Activated CD4-positive, CD25-positive, alpha-beta regulatory T cell treated with anti-CD3 and anti-CD28 coated beads, Interleukin-2, amount 50 U/mL, for 24 hours (primary cell): ENCODE measurements around the gene AP1M2.
A peak's percentile ranks its signal among the peaks of the same experiment; 100 is the strongest.
"Not testable (repeated sequence)": the region's sequence is repeated elsewhere in the genome, so short reads cannot be mapped to it uniquely, and the experiment has no call there.

ENCODE experiments used
- ATAC-seq, 2 donors: fragments of 150-1000 bp; cut with Tn5 transposase; one replicate each; pipeline ENCODE4 v1.10.0; 2021; ENCODE audit warnings: mild to moderate bottlenecking in 1 of 2, moderate library complexity in 1 of 2

The AP1M2 gene

GRCh38 chr19:10600149-10600548 is 13.0 kb upstream of the AP1M2 start:
- no peak for ATAC-seq

DNA sequence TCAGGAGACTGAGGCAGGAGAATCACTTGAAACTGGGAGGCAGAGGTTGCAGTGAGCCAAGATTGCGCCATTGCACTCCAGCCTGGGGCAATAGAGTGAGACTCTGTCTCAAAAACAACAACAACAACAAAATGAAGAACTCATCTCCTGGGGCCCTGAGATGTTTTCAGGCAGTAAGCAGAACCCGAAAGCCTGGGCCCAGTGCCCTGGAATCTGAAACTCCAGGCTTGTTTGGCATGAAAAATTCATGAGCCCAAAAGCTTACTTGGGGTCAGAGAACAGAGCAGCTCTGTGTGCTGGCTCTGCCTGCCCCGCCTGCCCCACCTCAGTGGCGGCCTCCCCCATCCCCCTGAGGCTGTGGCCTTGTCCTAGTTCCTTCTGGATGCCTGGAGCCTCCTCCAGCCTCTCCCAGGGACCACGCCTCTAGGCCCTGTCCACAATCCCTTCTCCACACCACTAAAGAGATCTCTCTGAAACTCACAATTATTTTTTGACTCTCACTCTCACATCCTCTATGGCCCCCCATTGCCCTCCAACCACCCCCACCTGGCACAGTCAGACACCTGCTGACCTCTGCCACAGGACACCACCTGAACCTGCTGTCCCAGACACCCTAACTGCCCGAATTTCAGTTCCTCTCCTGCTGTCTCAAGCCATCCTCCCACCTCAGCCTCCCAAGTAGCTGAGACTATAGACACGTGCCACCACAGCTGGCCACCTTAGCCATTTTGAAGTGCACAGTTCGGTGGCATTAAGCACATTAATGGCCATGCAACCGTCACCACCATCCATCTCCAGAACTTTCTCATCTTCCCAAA is 6.9 kb upstream of the AP1M2 start:
- ATAC-seq: no peak

DNA sequence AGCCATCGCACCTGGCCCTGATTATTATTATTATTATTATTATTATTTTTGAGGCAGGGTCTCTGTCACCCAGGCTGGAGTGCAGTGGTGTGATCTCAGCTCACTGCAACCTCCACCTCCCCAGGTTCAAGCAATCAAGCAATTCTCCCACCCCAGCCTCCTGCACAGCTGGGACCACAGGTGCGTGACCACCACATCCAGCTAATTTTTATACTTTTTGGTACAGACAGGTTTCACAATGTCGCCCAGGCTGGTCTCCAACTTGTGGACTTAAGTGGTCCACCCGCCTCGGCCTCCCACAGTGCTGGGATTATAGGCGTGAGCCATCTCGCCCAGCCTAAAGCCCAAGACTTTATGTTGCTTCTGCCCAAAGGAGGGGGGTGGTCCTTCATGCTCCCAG is 6.0 kb upstream of the AP1M2 start:
- no peak for ATAC-seq

DNA sequence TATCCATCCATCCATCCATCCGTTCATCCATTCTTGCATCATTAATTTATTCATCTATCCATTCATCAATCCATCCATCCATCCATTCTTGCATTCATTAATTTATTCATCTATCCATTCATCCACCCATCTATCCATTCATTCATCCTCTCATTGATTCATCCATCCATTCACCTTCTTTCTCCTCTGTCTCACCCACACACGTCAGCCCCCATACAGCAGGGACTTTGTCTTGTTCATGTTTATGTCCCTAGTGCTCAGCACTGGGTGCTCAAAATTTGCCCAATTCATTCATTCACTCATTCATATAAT is 683 bp upstream of the AP1M2 start:
- no peak for ATAC-seq

- ATAC-seq: no peak
Observed at GRCh38 chr19:10586396-10586795, 716 bp downstream of the AP1M2 start.

- no peak for ATAC-seq
Observed at GRCh38 chr19:10583036-10583776, 3.9 kb downstream of the AP1M2 start.

DNA sequence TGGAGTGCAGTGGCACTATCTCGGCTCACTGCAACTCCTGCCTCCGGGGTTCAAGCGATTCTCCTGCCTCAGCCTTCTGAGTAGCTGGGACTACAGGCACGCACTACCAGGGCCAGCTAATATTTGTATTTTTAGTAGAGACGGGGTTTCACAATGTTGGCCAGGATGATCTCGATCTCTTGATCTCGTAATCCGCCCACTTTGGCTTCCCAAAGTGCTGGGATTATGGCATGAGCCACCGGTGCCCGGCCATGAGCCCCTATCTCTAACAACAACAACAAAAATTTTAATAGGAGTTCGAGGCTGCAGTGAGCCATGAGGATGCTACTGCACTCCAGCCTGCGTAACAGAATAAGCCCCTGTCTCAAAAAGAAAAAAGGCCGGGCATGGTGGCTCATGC is 5.0 kb downstream of the AP1M2 start:
- no peak for ATAC-seq

DNA sequence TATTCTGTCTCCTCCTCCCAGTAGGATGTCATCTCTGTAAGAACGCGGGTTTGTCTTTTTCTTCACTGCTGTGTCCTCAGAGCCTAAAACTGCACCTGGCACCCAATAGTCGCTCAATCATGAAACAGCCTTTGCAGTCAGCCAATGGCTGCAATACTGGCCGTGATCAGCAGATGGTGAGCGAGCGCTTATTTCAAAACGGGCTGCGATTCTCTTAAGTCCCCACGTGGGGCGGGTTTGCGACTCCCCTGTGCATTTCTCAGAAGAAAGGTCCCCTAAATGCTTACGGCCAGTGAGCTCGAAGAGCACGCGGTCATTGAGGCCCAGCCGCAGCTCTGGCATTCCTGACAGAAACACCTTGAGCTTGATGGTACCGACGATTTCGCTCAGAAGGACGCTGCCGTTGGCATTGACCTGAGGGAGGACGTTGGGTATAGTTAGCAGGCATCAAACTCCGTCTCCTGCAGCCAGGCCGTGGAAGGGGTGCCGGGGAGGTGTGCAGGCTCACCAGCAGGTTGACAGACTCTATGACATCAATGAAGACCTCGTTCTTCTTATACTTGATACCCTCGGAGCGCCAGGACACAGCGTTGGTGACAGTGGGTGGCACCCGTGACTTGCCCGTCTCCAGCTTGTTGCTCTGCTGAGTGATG is 6.0 kb downstream of the AP1M2 start:
- peak; percentile 90 to 93 for ATAC-seq

- no peak for ATAC-seq
Observed at GRCh38 chr19:10577951-10578350, 9.2 kb downstream of the AP1M2 start.

DNA sequence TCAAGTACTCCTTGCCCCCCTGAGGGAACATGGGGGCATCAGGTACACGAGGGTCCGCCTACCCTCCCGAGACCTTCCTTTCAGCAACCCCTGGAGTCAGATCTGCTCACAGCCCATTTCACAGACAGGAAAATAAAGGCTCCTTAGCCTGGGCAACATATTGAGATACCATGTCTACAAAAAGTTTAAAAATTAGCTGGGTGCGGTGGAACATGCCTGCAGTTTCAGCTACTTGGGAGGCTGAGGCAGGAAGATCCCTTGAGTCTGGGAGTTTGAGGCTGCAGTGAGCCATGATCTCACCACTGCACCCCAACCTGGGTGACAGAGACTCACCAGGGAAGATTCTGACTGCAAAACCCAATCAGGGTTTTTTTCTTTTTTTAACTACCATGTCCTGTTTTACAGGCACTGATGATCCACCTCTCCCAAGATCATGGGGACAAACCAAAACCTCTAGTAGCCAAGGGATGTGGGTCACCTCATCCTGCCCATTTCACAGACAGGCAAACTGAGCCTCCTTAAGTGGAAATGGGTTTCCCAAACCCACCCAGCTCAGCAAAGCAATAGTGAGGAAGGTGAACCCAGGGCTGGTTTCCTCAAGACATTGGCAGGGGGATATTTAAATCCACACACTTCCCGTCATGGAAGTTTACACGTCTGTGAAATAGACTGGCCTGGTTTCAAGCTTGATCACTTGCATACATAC is 11.9 kb downstream of the AP1M2 start:
- no peak for ATAC-seq

DNA sequence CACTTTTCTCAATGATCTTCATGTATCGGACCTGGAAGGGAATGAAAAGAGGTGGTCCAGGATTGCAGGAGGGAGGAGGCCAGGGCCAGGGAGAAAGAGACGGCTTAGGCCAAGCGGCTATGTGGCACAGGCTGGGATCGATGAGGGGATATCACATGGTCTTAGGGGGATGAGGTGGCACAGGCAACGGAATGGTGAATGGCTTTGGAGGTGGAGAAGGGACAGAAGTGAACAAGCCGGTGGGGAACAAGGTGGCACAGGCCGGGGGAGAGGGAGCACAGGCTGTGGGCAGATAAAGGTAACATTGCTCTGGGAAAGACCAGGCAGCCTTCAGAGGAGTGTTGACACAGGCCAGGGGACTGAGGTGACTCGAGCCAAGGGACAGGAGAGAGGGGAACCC is 12.7 kb downstream of the AP1M2 start:
- ATAC-seq: no peak

DNA sequence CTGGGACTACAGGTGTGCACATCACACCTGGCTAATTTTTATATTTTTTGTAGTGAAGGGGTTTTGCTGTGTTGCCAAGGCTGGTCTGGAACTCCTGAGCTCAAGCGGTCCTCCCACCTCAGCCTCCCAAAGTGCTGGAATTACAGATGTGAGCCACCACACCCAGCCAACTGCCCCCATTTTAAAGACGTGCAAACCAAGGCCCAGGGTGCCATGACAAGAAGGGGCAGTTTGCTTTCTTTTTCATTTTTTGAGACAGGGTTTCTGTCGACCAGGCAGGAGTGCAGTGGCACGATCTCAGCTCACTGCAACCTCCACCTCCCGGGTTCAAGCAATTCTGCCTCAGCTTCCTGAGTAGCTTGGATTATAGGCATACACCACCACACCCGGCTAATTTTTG is 13.3 kb downstream of the AP1M2 start:
- ATAC-seq: not testable (repeated sequence)

GRCh38 chr19:10568826-10569651 is 18.1 kb downstream of the AP1M2 start, which contains the start of gene CDKN2D:
CDKN2D (minus strand) TSS chr19:10568979; CDS start chr19:10568653, 326 bp downstream.
- peak; percentile 86 to 88 for ATAC-seq

GRCh38 chr19:10568062-10568825 is 18.9 kb downstream of the AP1M2 start:
- peak; percentile 4 to 8 for ATAC-seq

DNA sequence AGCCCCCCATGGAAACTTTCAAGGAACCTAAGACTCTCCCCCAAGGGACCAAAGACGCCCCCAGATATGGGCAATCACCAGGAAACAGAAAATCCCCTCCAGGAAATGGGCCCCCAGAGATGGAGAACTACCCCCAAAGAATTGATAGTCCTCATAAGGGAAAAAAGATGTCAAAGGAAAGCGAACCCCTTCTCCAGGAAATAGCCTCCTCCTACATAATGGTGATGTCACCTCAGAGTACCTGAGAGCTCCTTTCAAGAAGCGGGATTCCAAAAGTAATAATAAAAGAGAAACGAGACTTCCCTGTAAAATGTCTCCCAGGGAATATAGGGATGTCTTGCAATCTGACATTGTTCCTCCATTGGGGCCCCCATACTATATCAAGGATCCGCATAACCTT is 19.5 kb downstream of the AP1M2 start:
- no peak for ATAC-seq

GRCh38 chr19:10566658-10567410 is 20.3 kb downstream of the AP1M2 start:
- peak in 1 of 2 donors; percentile 1 for ATAC-seq

GRCh38 chr19:10566408-10566657 is 20.8 kb downstream of the AP1M2 start:
- no peak for ATAC-seq

GRCh38 chr19:10565567-10566407 is 21.3 kb downstream of the AP1M2 start, which contains the start of gene KRI1:
KRI1 (minus strand) TSS chr19:10566010; CDS start chr19:10565999, 11 bp downstream.
- ATAC-seq: peak; percentile 55

GRCh38 chr19:10565028-10565566 is 22.0 kb downstream of the AP1M2 start:
- no peak for ATAC-seq
